Uterus (tissue), 4 donors: Measurements from ENCODE around the gene C16orf74. TPM values are rescaled to one million over a fixed set of nuclear protein-coding genes. Genes with fewer than 3 reads are reported as not detected.

Source experiments
- DNase-seq, 2 donors: peaks; one replicate each; pipeline ENCODE4 v3.0.0-alpha.2; 2019 to 2020
- H3K27ac ChIP-seq, 2 donors: fragments of 200-600 bp; sonication (generic); 1 replicate in 1 of 2; 2 replicates in 1 of 2; pipeline ENCODE4 v1.5.1; 2016 to 2018
- H3K27me3 ChIP-seq, 2 donors: fragments of 200-600 bp; sonication (generic); one replicate each; pipeline ENCODE4 v1.5.1; 2018 to 2019; ENCODE audit warnings: control low read depth in 1 of 2
- H3K36me3 ChIP-seq, 2 donors: fragments of 200-600 bp; sonication (generic); one replicate each; pipeline ENCODE4 v1.5.1; 2019; ENCODE audit warnings: control low read depth in 1 of 2
- H3K4me1 ChIP-seq, 2 donors: fragments of 200-600 bp; sonication (generic); one replicate each; pipeline ENCODE4 v1.5.1; 2018 to 2019; ENCODE audit warnings: control low read depth in 1 of 2
- H3K4me3 ChIP-seq, 2 donors: fragments of 200-600 bp; sonication (generic); 1 replicate in 1 of 2; 2 replicates in 1 of 2; pipeline ENCODE4 v1.5.1; 2018 to 2019; ENCODE audit warnings: mild to moderate bottlenecking in 1 of 2
- H3K9me3 ChIP-seq, 2 donors: fragments of 200-600 bp; sonication (generic); one replicate each; pipeline ENCODE4 v1.5.1; 2019; ENCODE audit warnings: control low read depth in 1 of 2
- CTCF ChIP-seq, 4 experiments: fragments of 200-600 bp in 2 of 4; fragments of 450-650 bp in 2 of 4; sonication (generic) in 2 of 4; IDR thresholded peaks; one replicate each; pipeline ENCODE4 v1.5.1; 2016 to 2019; ENCODE audit warnings: antibody characterized with exemption in 4 of 4, mild to moderate bottlenecking in 2 of 4, moderate library complexity in 1 of 4
- POLR2A ChIP-seq, 2 donors: fragments of 450-650 bp; IDR thresholded peaks; one replicate each; pipeline ENCODE4 v1.6.1; 2016; ENCODE audit warnings: antibody characterized with exemption in 2 of 2, mild to moderate bottlenecking in 1 of 2, moderate library complexity in 1 of 2
- intact Hi-C: fragments of 100-400 bp; cut with DNase I; formaldehyde crosslinking; loops from one replicate; pipeline ENCODE4 v1.15.1; 2023; ENCODE audit warnings: low total_unique reads
- total RNA-seq, 4 donors: library from RNA; depleted of rRNA in 3 of 4; stranded (reverse); fragments of >200 nt in 3 of 4; gene quantifications; one replicate each; pipeline versions ENCODE4 v1.1.0 to v1.2.4, GENCODE V29; 2014 to 2023
- donor health status: DM: yes; HTN: yes; CAD: no.

The C16orf74 gene
- total RNA-seq, 4 donors from 2014 or later: 2.5 to 6.4 TPM; not detected in 2

GRCh38 chr16:85712801-85713200 lies 38.1 kb downstream of the C16orf74 start:
- no peak for DNase-seq
- H3K27me3 ChIP-seq: no peaks in the 10 kb centered on the region
- no peaks in the 10 kb centered on the region for H3K9me3 ChIP-seq
- intact Hi-C loops: loop anchor here (10.0 kb wide), 1 partner anchor 438 kb away; no protein-coding TSS in a partner anchor
- no peak overlapping the region for H3K27ac ChIP-seq
- H3K36me3 ChIP-seq: no peaks in the 10 kb centered on the region
- no peak overlapping the region for H3K4me3 ChIP-seq
- no peaks in the 10 kb centered on the region for H3K4me1 ChIP-seq
- no peak for TF ChIP-seq CTCF (IDR thresholded peaks at IDR 0.05)
- TF ChIP-seq POLR2A (IDR thresholded peaks at IDR 0.05): no peak

GRCh38 chr16:85711982-85712587 lies 38.8 kb downstream of the C16orf74 start:
- no peak for TF ChIP-seq POLR2A (IDR thresholded peaks at IDR 0.05)
- TF ChIP-seq CTCF (IDR thresholded peaks at IDR 0.05): no peak
- no peaks in the 10 kb centered on the region for H3K4me1 ChIP-seq
- H3K36me3 ChIP-seq: no peaks in the 10 kb centered on the region
- H3K27ac ChIP-seq: no peak overlapping the region
- no peak for DNase-seq
- no peaks in the 10 kb centered on the region for H3K27me3 ChIP-seq
- H3K9me3 ChIP-seq: no peaks in the 10 kb centered on the region
- no peak overlapping the region for H3K4me3 ChIP-seq
- intact Hi-C loops: loop anchor here (10.0 kb wide), 1 partner anchor 437 kb away; no protein-coding TSS in a partner anchor

- Histone ChIP-seq H3K4me1 (no peaks in the 10 kb centered on the region), H3K27me3 (no peaks in the 10 kb centered on the region), H3K4me3 (no peak overlapping the region), H3K9me3 (no peaks in the 10 kb centered on the region), H3K36me3 (no peaks in the 10 kb centered on the region), H3K27ac (no peak overlapping the region)
- no peak for TF ChIP-seq CTCF (IDR thresholded peaks at IDR 0.05)
- no peak for TF ChIP-seq POLR2A (IDR thresholded peaks at IDR 0.05)
- no peak for DNase-seq
- intact Hi-C loops: loop anchor here (10.0 kb wide), 1 partner anchor 436 kb away; no protein-coding TSS in a partner anchor
Measured at GRCh38 chr16:85710732-85711131, 40.2 kb downstream of the C16orf74 start.

GRCh38 chr16:85709766-85710585 lies 40.9 kb downstream of the C16orf74 start:
- H3K4me3 ChIP-seq: no peak overlapping the region
- no peaks in the 10 kb centered on the region for H3K4me1 ChIP-seq
- no peaks in the 10 kb centered on the region for H3K36me3 ChIP-seq
- no peak for TF ChIP-seq POLR2A (IDR thresholded peaks at IDR 0.05)
- no peak for TF ChIP-seq CTCF (IDR thresholded peaks at IDR 0.05)
- DNase-seq: no peak
- no peak overlapping the region for H3K27ac ChIP-seq
- no peaks in the 10 kb centered on the region for H3K27me3 ChIP-seq
- H3K9me3 ChIP-seq: no peaks in the 10 kb centered on the region
- intact Hi-C loops: loop anchor here (10.0 kb wide), 1 partner anchor 435 kb away; no protein-coding TSS in a partner anchor

GRCh38 chr16:85708338-85708737 lies 42.6 kb downstream of the C16orf74 start:
- Histone ChIP-seq H3K27ac (no peak overlapping the region), H3K4me1 (no peaks in the 10 kb centered on the region), H3K27me3 (no peaks in the 10 kb centered on the region), H3K36me3 (no peaks in the 10 kb centered on the region), H3K4me3 (no peak overlapping the region), H3K9me3 (no peaks in the 10 kb centered on the region)
- intact Hi-C loops: no loop called here
- no peak for TF ChIP-seq CTCF (IDR thresholded peaks at IDR 0.05)
- TF ChIP-seq POLR2A (IDR thresholded peaks at IDR 0.05): no peak
- no peak for DNase-seq
